SK-N-SH (cell line): Measurements from ENCODE around the gene PHAF1. TPM values are rescaled to one million over a fixed set of nuclear protein-coding genes. Genes with fewer than 3 reads are reported as not detected.
A peak's percentile ranks its signal among the peaks of the same experiment; 100 is the strongest.

Source experiments
- CTCF ChIA-PET: fragments of 300-600, 350-600 bp; formaldehyde crosslinking; extraction: SDS; loops from one replicate; lab custom pipeline; 2021; lab: Yijun Ruan, JAX
- POLR2A ChIA-PET: fragments of 350-600 bp; sonication (Branson Sonifier 250); formaldehyde crosslinking; extraction: SDS; loops from one replicate; lab custom pipeline; 2020; ENCODE audit warnings: antibody characterized with exemption, inconsistent platforms; lab: Yijun Ruan, JAX
- DNase-seq: peaks from one replicate; pipeline ENCODE4 v3.0.0; 2012
- H2AFZ ChIP-seq: fragments of 200-600 bp; sonication (generic); 2 replicates; pipeline ENCODE4 v1.8.1; 2016; ENCODE audit warnings: antibody characterized with exemption, mild to moderate bottlenecking, low read depth
- H3F3A ChIP-seq: fragments of 200-600 bp; sonication (generic); replicated peaks from 2 replicates; pipeline ENCODE3; 2016; ENCODE audit warnings: antibody characterized with exemption, mild to moderate bottlenecking; ENCODE audit not compliant: insufficient read depth
- H3K27ac ChIP-seq, 2 experiments: fragments of 200-500 bp in 1 of 2; fragments of 200-600 bp in 1 of 2; sonication (Bioruptor generic) in 1 of 2; sonication (generic), shearing (Covaris generic) in 1 of 2; 2 replicates each; pipeline versions ENCODE4 v1.5.1 to v1.6.1; 2014 to 2016; ENCODE audit warnings: low read depth in 2 of 2, inconsistent platforms in 1 of 2, low read length in 1 of 2, mild to moderate bottlenecking in 1 of 2, mixed read lengths in 1 of 2
- H3K27me3 ChIP-seq: fragments of 200-600 bp; sonication (generic), shearing (Covaris generic); 2 replicates; pipeline ENCODE4 v1.6.1; 2016; ENCODE audit warnings: mixed run types; ENCODE audit not compliant: insufficient read depth
- H3K36me3 ChIP-seq, 2 experiments: fragments of 200-500 bp in 1 of 2; fragments of 200-600 bp in 1 of 2; sonication (Bioruptor generic) in 1 of 2; sonication (generic) in 1 of 2; replicated peaks in 1 of 2; 2 replicates each; pipeline versions ENCODE3 to v1.5.1; 2014 to 2016; ENCODE audit warnings: low read length in 1 of 2, mild to moderate bottlenecking in 1 of 2; ENCODE audit not compliant: insufficient read depth in 2 of 2, control insufficient read depth in 1 of 2
- H3K4me1 ChIP-seq, 2 experiments: fragments of 200-500 bp in 1 of 2; fragments of 200-600 bp in 1 of 2; sonication (Bioruptor generic) in 1 of 2; sonication (generic), shearing (Covaris generic) in 1 of 2; 2 replicates each; pipeline versions ENCODE4 v1.5.1 to v1.6.1; 2014 to 2016; ENCODE audit warnings: low read depth in 1 of 2, low read length in 1 of 2, mixed run types in 1 of 2; ENCODE audit not compliant: insufficient read depth in 2 of 2, control insufficient read depth in 1 of 2
- H3K4me2 ChIP-seq: fragments of 200-600 bp; sonication (generic), shearing (Covaris generic); 2 replicates; pipeline ENCODE4 v1.6.1; 2017; ENCODE audit warnings: mixed run types
- H3K4me3 ChIP-seq, 2 experiments: fragments of 200-500 bp in 1 of 2; fragments of 200-600 bp in 1 of 2; sonication (Bioruptor generic) in 1 of 2; sonication (generic), shearing (Covaris generic) in 1 of 2; 2 replicates each; pipeline versions ENCODE4 v1.5.1 to v1.8.1; 2014 to 2016; ENCODE audit warnings: low read depth in 2 of 2, inconsistent platforms in 1 of 2, low read length in 1 of 2, mild to moderate bottlenecking in 1 of 2, mixed read lengths in 1 of 2, moderate library complexity in 1 of 2
- H3K79me2 ChIP-seq: fragments of 200-600 bp; sonication (generic); 2 replicates; pipeline ENCODE4 v1.8.1; 2017; ENCODE audit warnings: mild to moderate bottlenecking; ENCODE audit not compliant: insufficient read depth
- H3K9ac ChIP-seq: fragments of 200-600 bp; sonication (generic); 2 replicates; pipeline ENCODE4 v1.6.1; 2017; ENCODE audit warnings: mixed run types
- H3K9me2 ChIP-seq: fragments of 200-600 bp; sonication (generic); 2 replicates; pipeline ENCODE4 v1.6.1; 2017; ENCODE audit warnings: mixed run types
- H3K9me3 ChIP-seq: fragments of 200-600 bp; sonication (generic); 2 replicates; pipeline ENCODE4 v1.6.1; 2017; ENCODE audit warnings: mixed run types, mild to moderate bottlenecking, moderate library complexity
- H4K20me1 ChIP-seq: fragments of 200-600 bp; sonication (generic); 2 replicates; pipeline ENCODE4 v1.6.1; 2017; ENCODE audit warnings: mild to moderate bottlenecking, mixed run types; ENCODE audit not compliant: insufficient read depth
- CHD2 ChIP-seq: fragments of 150-350 bp; IDR thresholded peaks from 2 replicates; pipeline ENCODE4 v1.6.1; 2018; ENCODE audit warnings: low read length; ENCODE audit not compliant: partially characterized antibody
- ELF1 ChIP-seq: IDR thresholded peaks from 2 replicates; pipeline ENCODE4 v1.4.0; 2012
- EP300 ChIP-seq, 2 experiments: IDR thresholded peaks; 2 replicates each; pipeline versions ENCODE4 v1.4.0 to v1.6.1; 2012; ENCODE audit warnings: borderline replicate concordance in 1 of 2, low read depth in 1 of 2, low read length in 1 of 2
- FOXJ3 ChIP-seq: sonication (generic); formaldehyde crosslinking; IDR thresholded peaks from 2 replicates; pipeline ENCODE4 v1.5.1; 2020; ENCODE audit warnings: mild to moderate bottlenecking, missing genetic modification reagents
- JUND ChIP-seq: IDR thresholded peaks from 2 replicates; pipeline ENCODE4 v1.4.0; 2012
- MXI1 ChIP-seq: IDR thresholded peaks from 2 replicates; pipeline ENCODE4 v1.6.1; 2012; ENCODE audit warnings: mild to moderate bottlenecking, low read depth, low read length, improper control_type of control experiment
- NFIC ChIP-seq: IDR thresholded peaks from 2 replicates; pipeline ENCODE4 v1.4.0; 2012; ENCODE audit warnings: borderline replicate concordance
- NRF1 ChIP-seq: IDR thresholded peaks from 2 replicates; pipeline ENCODE4 v1.6.1; 2012; ENCODE audit warnings: low read depth, mild to moderate bottlenecking, low read length
- POLR2AphosphoS5 ChIP-seq: IDR thresholded peaks from 2 replicates; pipeline ENCODE4 v1.6.1; 2012; ENCODE audit warnings: low read depth, low read length
- RAD21 ChIP-seq: IDR thresholded peaks from 2 replicates; pipeline ENCODE4 v1.6.1; 2012; ENCODE audit warnings: mild to moderate bottlenecking, low read length
- RXRA ChIP-seq: IDR thresholded peaks from 2 replicates; pipeline ENCODE4 v1.4.0; 2012; ENCODE audit warnings: low read depth, mild to moderate bottlenecking, borderline replicate concordance
- SIN3A ChIP-seq: IDR thresholded peaks from 2 replicates; pipeline ENCODE4 v1.6.1; 2012; ENCODE audit warnings: low read depth, mild to moderate bottlenecking, low read length, moderate library complexity, borderline replicate concordance
- TAF1 ChIP-seq: IDR thresholded peaks from 2 replicates; pipeline ENCODE4 v1.6.1; 2012; ENCODE audit warnings: low read depth, mild to moderate bottlenecking, low read length, moderate library complexity, borderline replicate concordance
- WGBS: methylation state at CpG from one replicate; pipeline ENCODE4 v1.1.6; 2017; ENCODE audit warnings: low lambda C conversion rate; 5-methylcytosine and 5-hydroxymethylcytosine counted together
- polyA plus RNA-seq, 3 experiments: library from polyadenylated mRNA; depleted of rRNA; stranded (reverse); fragments of >200 nt; gene quantifications; 2 replicates each; pipeline ENCODE4 v1.2.3, GENCODE V29; 2012
- TF ChIP-seq, protein P1 (sequence below): fragments of 200-600 bp; sonication (generic); IDR thresholded peaks from 2 replicates; pipeline ENCODE4 v1.6.1; 2017; ENCODE audit warnings: antibody characterized with exemption, mild to moderate bottlenecking, moderate library complexity
- TF ChIP-seq, protein P2 (sequence below): IDR thresholded peaks from 2 replicates; pipeline ENCODE4; 2012
- TF ChIP-seq, protein P3 (sequence below): IDR thresholded peaks from 2 replicates; pipeline ENCODE4 v1.4.0; 2012; ENCODE audit warnings: low read depth
- TF ChIP-seq, protein P4 (sequence below): IDR thresholded peaks from 2 replicates; pipeline ENCODE4 v1.4.0; 2012; ENCODE audit warnings: low read depth, borderline replicate concordance

PHAF1 gene
- polyA plus RNA-seq, 1 of the 3 experiments (the other 2 are of a cell fraction): 17.3 TPM

DNA sequence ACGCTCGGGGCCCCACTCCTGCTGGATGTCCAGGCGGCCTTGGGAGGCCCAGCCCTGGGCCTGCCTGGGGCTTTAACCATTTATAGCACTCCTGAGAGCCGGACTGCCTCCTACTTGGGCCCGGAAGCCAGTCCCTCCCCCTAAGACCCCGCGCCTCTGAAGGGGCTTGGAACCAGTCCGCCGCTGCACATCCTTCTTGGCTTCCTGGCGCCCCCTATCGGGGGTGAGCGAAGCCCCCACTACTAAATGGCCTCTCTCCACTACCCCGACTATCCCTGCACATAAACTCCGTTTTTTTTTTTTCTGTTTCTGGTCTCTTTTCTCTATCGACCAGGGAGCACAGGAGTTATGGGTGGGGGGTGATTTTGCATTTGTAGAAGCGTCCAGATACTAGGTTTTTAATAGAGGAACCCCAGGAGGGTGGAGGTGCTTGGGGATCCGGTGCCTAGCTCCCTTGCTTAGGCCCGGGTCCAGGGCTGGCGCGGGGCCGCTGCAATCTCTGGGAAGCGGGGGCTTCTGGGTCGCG is 60.0 kb downstream of the PHAF1 start:
- Histone ChIP-seq H3K27me3 (no peaks in the 10 kb centered on the region), H2AFZ (peak overlapping the region; percentile 81; the same call in 1 of the 2 replicates), H3K4me1 (peaks cover 33 to 36% of the 10 kb centered on the region in 2 experiments; a peak in 3 of 4 replicates), H3K4me3 (peak overlapping the region; percentile 49 to 66), H3K9ac (peak overlapping the region; percentile 64), H3K9me3 (no peaks in the 10 kb centered on the region), H3F3A (peaks cover 30% of the 10 kb centered on the region), H3K36me3 (peaks cover 0 to under 1% of the 10 kb centered on the region in 2 experiments), H3K79me2 (peaks cover 7% of the 10 kb centered on the region; the same call in 1 of the 2 replicates), H3K27ac (peak overlapping the region; percentile 76 to 94), H3K9me2 (no peaks in the 10 kb centered on the region), H4K20me1 (no peaks in the 10 kb centered on the region), H3K4me2 (peak overlapping the region; percentile 98)
- CTCF ChIA-PET: interaction anchor here (0.8 to 4.1 kb wide), 19 partner anchors 9 to 275 kb away, joined by 3 to 32 read pairs (median 4); partner anchors contain the start of genes EXOC3L1, FBXL8, MATCAP1 and TMEM208
- TF ChIP-seq, protein P1, sequence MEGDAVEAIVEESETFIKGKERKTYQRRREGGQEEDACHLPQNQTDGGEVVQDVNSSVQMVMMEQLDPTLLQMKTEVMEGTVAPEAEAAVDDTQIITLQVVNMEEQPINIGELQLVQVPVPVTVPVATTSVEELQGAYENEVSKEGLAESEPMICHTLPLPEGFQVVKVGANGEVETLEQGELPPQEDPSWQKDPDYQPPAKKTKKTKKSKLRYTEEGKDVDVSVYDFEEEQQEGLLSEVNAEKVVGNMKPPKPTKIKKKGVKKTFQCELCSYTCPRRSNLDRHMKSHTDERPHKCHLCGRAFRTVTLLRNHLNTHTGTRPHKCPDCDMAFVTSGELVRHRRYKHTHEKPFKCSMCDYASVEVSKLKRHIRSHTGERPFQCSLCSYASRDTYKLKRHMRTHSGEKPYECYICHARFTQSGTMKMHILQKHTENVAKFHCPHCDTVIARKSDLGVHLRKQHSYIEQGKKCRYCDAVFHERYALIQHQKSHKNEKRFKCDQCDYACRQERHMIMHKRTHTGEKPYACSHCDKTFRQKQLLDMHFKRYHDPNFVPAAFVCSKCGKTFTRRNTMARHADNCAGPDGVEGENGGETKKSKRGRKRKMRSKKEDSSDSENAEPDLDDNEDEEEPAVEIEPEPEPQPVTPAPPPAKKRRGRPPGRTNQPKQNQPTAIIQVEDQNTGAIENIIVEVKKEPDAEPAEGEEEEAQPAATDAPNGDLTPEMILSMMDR: peak; percentile 70
- TF ChIP-seq NFIC (no peak), EP300 (IDR thresholded peaks at IDR 0.05; ENCODE audit: borderline replicate concordance in 1 of 2, low read depth in 1 of 2, low read length in 1 of 2) (no peak), RAD21 (peak; percentile 44), ELF1 (no peak), JUND (no peak)
- 23% methylated on average over 20 of the region's 24 CpGs for WGBS
- peak; percentile 73 for DNase-seq
- POLR2A ChIA-PET: interaction anchor here (1.0 to 2.6 kb wide), 7 partner anchors 8 to 57 kb away, joined by 3 to 15 read pairs (median 4); partner anchors contain the start of genes ELMO3, FBXL8, TMEM208 and TRADD

- WGBS: 2% methylated on average over 9 of the region's 50 CpGs
- Histone ChIP-seq H3K9me2 (no peaks in the 10 kb centered on the region), H3K9me3 (no peaks in the 10 kb centered on the region), H3K27ac (peak within 1 kb of the TSS; percentile 76 to 94), H3K4me1 (peaks cover 38 to 39% of the 10 kb centered on the region in 2 experiments; a peak in 3 of 4 replicates), H3K36me3 (peaks cover 2 to 7% of the 10 kb centered on the region in 2 experiments), H3F3A (peaks cover 32% of the 10 kb centered on the region), H2AFZ (peak within 1 kb of the TSS; percentile 81; the same call in 1 of the 2 replicates), H4K20me1 (no peaks in the 10 kb centered on the region), H3K27me3 (no peaks in the 10 kb centered on the region), H3K4me2 (peak within 1 kb of the TSS; percentile 98), H3K79me2 (peaks cover 14% of the 10 kb centered on the region; the same call in 1 of the 2 replicates), H3K4me3 (peak within 1 kb of the TSS; percentile 49 to 66), H3K9ac (peak within 1 kb of the TSS; percentile 64)
- ChIA-PET CTCF (interaction anchor here (0.8 to 4.1 kb wide), 19 partner anchors 9 to 275 kb away, joined by 3 to 32 read pairs (median 4); partner anchors contain the start of genes EXOC3L1, FBXL8, MATCAP1 and TMEM208), POLR2A (interaction anchor here (0.9 to 2.6 kb wide), 8 partner anchors 10 to 153 kb away, joined by 3 to 15 read pairs (median 4); partner anchors contain the start of genes ELMO3, FBXL8, TMEM208 and TRADD)
- DNase-seq: peak; percentile 93
- TF ChIP-seq POLR2AphosphoS5 (peak; percentile 39; the same call in 1 of the 2 replicates), SIN3A (peak; percentile 53; the same call in 1 of the 2 replicates), EP300 (IDR thresholded peaks at IDR 0.05; ENCODE audit: borderline replicate concordance in 1 of 2, low read depth in 1 of 2, low read length in 1 of 2) (peak in 1 of 2 experiments; percentile 27; a peak in 1 of 4 replicates), FOXJ3 (no peak), RXRA (no peak), TAF1 (peak; percentile 6; the same call in 1 of the 2 replicates), NRF1 (peak; percentile 76), CHD2 (peak; percentile 20), MXI1 (peak; percentile 63)
- TF ChIP-seq, protein P2, sequence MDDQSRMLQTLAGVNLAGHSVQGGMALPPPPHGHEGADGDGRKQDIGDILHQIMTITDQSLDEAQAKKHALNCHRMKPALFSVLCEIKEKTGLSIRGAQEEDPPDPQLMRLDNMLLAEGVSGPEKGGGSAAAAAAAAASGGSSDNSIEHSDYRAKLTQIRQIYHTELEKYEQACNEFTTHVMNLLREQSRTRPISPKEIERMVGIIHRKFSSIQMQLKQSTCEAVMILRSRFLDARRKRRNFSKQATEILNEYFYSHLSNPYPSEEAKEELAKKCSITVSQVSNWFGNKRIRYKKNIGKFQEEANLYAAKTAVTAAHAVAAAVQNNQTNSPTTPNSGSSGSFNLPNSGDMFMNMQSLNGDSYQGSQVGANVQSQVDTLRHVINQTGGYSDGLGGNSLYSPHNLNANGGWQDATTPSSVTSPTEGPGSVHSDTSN: peak; percentile 1; the same call in 1 of the 2 replicates
- TF ChIP-seq, protein P3, sequence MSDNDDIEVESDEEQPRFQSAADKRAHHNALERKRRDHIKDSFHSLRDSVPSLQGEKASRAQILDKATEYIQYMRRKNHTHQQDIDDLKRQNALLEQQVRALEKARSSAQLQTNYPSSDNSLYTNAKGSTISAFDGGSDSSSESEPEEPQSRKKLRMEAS: peak; percentile 17; the same call in 1 of the 2 replicates
- TF ChIP-seq, protein P4, sequence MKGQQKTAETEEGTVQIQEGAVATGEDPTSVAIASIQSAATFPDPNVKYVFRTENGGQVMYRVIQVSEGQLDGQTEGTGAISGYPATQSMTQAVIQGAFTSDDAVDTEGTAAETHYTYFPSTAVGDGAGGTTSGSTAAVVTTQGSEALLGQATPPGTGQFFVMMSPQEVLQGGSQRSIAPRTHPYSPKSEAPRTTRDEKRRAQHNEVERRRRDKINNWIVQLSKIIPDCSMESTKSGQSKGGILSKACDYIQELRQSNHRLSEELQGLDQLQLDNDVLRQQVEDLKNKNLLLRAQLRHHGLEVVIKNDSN: no peak
These were observed 60.6 kb downstream of the PHAF1 start, which contains the start of gene NOL3 for GRCh38 chr16:67170168-67170948. NOL3 (plus strand) TSS chr16:67170538.
